MM.1S (cell line): ENCODE data around the gene CCDC127.

Experiments used
- CTCF ChIP-seq: fragments of 300-600 bp; sonication (generic); IDR thresholded peaks from 2 replicates; pipeline ENCODE4 v1.5.1; 2016; ENCODE audit warnings: antibody characterized with exemption, low read length, mixed read lengths
- EZH2 ChIP-seq: fragments of 300-600 bp; sonication (generic); optimal IDR thresholded peaks from 2 replicates; pipeline ENCODE3; 2017; ENCODE audit warnings: low read depth, mild to moderate bottlenecking, antibody characterized with exemption, low read length, mixed read lengths
- EZH2phosphoT487 ChIP-seq: fragments of 300-600 bp; sonication (generic); IDR thresholded peaks from 2 replicates; pipeline ENCODE4 v1.6.1; 2018; ENCODE audit warnings: antibody characterized with exemption, low read length

- TF ChIP-seq CTCF (no peak), EZH2 (no peak), EZH2phosphoT487 (no peak)
These were observed 46.1 kb downstream of the CCDC127 start for GRCh38 chr5:171801-172331.
